Middle frontal gyrus (tissue), 1 donor: Measurements from ENCODE around the gene SLC2A13.
"Not testable (repeated sequence)": the region's sequence is repeated elsewhere in the genome, so short reads cannot be mapped to it uniquely, and the experiment has no call there.

Experiments used
- DNase-seq: peaks from one replicate; pipeline ENCODE4 v3.0.0-alpha.2; 2015; ENCODE audit warnings: low spot score; ENCODE audit errors: extremely low spot score

Gene SLC2A13

DNA sequence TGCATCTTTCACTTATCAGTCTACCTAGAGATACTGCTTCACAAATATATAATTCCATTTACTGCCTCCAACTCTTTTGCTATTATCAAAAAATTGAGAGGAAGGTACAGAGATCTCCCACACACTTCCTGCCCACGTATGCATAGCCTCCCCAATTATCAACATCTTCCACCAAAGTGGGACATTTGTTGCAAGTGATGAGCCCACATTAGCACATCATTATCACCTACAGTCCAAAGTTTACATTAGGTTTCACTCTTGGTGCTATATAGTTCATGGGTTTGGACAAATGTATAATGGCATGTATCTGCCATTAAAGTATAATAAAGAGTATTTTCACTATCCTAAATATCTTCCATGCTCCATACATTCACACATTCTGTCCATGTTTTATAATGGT is 66.3 kb downstream of the SLC2A13 start:
- no peak for DNase-seq

DNA sequence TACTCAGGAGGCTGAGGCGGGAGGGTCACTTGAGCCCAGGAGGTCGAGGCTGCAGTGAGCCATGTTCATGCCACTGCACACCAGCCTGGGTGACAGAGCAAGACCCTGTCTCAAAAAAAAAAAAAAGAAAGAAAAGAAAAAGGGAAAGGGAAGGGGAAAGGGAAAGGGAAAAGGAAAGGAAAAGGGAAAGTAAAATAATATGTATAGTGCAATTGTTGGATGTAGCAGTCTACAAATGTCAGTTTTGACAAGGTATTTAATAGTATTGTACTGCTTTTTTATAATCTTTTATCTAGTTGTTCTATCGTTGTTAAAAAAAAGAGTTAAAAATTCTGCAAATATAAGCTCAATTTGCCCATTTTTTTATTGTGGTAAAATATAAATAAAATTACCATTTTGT is 67.3 kb downstream of the SLC2A13 start:
- no peak for DNase-seq

DNA sequence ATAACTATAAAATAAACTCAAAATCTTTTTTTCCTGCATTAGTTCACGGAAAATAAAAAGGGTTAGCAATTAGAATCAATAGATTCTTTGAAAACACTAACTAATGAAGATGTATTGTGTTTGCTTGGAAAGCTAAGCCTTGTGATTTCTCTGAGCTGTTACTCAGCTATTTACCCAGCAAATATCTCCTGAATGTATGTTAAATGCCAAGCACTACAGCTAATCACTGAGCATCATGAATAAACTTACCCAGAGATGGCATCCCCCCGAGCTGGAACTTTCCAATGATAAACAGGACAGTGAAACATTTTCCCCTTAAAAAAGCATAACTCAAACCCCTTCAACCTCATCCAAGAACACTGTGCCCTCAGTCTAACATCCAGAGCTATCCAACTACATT is 71.2 kb downstream of the SLC2A13 start:
- DNase-seq = no peak

DNA sequence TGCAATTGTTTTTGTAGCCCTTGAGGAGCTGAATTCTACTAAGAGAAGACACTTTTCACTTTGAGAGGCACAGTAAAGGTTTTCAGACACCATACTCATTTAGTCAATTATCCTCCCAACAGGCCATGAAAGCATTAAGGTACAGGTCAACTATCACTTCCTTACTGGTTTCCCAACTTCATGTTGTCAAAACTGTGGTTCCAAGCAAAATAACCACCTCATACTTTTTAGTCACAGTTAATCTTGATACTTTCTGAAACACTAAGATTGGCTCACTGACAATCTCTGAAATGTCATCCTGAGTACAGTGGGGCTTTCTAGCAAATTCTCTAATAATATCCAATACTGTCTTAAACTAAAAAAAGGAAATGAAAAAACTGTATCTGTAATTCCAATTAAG is 71.7 kb downstream of the SLC2A13 start:
- DNase-seq = no peak

DNA sequence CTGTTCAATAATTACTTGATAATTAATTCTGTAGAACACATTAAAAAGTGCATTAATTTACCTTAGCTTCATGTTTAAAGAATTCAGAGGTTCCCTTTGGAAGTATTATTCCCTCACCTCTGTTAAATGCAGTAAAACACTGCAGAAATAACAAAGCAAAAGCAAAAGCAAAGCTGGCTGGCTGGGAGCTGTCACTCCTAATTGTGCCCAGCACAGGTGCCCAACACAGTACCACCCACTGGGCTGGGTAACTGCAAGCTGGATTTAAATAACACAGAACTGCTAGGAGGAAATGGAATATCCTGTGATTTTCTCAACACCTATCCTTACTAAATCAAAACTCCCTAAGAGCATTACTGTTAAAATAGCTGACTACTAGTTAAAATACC is 72.6 kb downstream of the SLC2A13 start:
- DNase-seq = no peak

DNA sequence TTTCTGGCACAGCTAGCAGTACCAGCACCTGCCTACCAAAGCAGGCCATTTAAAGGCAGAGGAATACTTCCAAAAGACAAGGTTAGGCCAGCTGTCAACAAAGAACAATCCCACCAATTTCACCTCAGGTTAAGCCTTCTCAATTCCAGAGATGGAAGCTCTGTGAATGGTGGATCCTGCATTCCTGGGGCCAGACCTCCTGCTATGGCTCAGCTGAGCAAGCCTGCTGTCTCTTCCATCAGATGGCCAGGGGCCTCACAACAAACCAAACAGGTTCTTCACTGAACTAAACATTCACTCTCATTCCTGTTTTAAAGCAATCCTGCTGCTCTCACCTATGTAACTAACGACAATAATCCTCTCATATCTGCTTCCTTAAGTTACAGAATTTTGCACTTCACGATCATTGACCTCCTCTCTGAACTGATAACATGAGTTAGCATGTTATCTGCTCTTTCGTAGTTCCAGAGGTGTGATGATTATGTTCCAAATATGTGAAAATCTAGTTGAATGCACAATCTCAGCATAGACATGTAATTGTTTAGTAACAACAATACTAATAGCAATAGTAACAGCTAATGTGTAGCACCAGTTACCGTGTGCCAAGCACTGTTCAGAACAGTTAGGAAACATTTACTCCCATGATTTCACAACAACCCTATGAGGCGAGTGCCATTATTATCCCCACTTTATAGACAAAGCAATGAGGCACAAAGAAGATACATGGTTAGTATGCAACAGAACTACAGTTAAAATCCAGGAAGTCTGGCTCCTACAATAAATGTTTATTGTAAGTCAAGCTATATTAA is 73.2 kb downstream of the SLC2A13 start:
- DNase-seq = no peak

DNA sequence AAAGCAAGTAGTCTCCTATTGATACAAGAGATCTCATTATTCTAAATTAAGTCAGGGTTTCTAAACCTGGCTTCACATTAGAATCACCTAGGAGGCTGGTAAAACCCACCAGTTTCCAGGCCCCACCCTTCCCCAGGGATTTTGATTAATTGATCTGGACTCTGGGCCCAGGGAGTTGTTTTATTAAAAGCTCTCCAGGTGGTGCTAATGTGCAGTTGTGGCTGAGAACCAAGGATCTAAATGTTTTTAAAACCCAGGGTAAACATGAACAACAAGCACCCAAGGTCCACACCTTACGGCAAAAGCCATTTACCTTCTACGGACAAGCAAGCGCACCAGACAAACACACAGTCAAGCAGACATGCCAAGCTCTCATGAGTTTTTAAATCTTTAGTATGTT is 73.9 kb downstream of the SLC2A13 start:
- no peak for DNase-seq

DNA sequence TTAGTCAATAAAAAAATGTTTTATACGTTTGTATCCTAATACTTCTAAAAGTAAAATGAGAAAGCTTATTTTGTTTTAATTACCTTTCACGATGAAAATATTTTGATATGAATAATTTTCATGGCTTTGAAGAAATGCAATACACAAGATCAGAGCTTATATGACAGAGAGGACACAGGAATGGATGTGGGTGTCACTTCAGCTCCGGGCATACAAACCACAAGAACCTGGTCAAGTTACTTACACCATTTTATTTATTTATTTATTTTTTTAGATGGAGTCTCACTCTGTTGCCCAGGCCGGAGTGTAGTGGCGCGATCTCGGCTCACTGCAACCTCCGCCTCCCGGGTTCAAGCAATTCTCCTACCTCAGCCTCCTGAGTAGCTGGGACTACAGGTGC is 74.9 kb downstream of the SLC2A13 start:
- not testable (repeated sequence) for DNase-seq

DNA sequence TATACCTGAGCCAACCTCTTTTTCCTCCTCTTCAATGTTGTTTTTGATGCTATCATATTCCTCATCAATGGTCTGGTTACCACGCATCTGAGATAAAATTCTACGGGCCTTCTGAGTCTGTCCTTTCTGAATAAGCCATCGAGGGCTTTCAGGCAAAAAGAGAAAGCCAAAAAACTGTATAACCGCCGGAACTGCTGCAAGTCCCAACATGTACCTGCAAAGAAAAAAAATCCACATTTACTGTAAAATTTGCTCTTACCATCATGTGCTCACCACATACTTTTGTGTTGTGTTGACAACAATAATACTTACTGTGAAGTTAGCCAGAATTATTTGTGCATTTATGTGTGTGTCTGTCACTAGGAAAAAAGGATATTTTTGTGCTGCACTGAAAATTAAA is 77.6 kb downstream of the SLC2A13 start:
- DNase-seq = no peak

DNA sequence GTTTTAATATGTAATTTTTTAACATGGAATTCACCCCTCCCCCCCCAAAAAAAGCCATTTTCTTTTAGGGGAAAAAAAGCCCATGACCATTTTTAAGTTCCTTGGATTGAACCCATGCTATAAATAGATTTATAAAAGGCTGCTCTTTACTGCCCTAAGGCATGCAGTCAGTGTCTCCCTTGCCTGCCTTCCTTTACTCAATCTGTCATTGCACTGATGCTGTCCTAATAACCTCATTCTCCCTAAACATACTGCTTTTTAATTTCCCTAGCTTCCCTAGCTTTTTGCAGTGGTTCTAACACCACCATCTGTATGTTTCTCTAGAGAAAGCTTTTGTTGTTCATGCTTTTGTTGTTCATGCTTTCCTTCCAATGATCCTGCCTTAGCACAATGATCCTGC is 83.0 kb downstream of the SLC2A13 start:
- no peak for DNase-seq

DNA sequence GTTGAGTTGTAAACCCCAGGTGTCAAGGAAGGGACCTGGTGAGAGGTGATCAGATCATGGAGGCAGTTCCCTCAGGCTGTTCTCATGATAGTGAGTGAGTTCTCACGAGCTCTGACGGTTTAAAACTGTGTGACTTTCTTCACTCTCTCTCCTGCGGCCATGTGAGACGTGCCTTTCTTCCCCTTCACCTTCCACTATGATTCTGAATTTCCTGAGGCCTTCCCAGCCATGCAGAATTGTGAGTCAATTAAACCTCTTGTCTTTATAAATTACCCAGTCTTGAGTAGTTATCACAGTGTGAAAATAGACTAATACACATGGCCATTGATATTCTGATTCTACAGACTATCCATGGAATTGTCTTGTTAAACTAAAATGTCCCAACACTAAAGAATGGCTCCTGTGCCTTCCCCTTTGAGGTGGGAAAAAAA is 85.6 kb downstream of the SLC2A13 start:
- no peak for DNase-seq

DNA sequence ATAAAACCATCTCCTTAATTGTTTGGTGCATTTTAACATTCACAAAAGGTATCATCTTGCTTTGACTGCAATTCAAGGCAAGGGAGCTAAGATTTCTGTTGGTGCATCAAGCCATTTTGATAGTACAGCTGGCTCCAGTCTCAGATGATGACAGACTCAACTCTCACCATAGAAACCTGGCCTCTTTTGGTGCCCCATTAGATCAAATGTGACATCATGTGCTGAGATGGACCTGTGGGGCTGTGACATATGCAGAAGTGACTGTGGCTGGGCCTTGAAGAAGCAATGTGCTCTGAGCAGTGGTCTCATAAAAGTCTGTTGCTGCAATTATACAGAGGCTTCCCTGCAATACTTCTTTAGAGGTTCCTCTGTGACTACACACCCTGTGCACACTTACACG is 88.4 kb downstream of the SLC2A13 start:
- DNase-seq = no peak

DNA sequence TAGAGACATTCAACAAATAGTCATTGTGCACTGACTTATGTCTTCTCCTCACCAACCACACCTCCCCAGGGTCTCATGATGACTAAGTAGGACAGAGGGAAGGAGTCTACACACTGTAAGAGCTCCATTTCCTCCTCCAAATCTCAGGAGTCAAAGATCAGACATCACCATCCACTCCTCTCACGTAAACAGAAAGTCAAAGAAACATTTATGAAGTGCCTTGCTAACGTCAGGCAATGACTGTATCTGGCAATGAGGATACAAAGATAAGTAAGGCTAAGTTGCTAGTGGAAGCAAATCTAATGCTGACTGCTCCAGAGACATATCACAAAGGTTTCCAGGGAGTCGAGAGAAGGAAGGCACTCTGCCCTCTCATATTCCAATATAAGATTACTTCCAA is 88.9 kb downstream of the SLC2A13 start:
- no peak for DNase-seq

DNA sequence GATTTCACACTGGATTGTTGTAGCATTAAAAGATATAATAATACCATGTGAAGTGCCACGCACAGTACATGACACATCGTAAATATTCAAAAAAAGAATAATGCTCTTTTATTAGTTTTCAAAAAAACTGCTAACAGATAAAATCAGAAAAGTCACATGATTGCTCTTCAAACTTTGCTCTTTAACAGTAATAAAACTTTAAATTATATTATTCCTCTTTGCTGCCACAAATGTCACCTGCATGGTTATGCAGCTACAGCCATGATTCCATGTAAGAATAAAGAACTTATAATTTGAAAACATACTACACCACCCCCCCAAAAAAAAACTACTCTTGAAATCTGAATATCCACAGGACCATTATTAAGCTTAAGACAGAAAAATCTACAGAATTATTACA is 90.0 kb downstream of the SLC2A13 start:
- no peak for DNase-seq

DNA sequence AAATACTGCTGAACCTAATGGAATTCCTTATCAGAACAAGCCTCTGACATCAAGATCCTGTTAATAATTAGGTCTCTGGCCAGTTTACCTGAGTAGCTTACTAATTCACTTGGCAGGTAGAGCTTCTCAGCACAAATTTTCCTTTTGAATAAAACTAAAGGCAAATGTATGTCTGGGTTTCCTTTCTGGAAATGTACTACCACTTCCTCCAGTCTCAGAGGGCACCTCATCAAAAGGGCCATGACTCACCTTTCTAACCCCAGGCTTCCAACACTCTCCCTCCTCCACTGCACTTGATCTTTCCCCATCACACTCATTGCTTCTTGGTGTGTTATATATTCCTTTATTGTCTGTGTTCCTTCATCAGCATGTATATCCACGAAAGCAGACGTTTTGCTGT is 90.5 kb downstream of the SLC2A13 start:
- no peak for DNase-seq

DNA sequence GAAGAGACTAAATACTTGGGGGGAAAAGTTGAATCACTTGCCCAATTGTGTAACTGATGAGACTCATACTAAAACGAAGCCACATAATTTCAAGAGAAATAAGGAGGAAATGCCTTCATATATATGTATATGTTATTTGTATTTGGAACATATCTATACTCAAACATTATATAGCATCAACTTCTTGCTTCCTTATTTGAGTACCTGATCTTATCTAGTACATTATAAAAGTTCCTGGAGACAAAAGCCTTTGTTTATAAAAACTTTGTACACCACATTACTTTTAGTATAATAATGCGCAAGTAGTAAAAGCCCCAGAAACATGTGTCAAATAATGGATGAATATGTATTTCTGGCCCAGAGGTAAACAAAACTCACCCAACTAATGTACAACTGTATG is 92.0 kb downstream of the SLC2A13 start:
- no peak for DNase-seq

DNA sequence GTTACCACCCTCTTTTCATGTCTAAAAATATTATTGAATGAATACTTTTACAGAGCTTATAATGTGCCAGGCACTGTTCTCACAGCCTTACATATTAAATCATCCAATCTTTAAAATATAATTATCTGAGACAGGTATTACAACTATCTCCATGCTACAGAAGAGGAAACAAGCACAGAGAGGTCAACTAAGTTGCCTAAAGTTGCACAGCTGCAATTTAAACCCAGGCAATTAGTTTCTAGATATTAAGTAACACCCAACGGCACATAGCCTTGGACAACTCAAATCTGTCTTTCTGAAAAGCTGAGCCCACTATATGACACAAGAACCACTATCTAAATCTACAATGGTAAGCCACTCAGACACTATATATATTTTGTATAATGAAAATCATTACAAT is 92.6 kb downstream of the SLC2A13 start:
- no peak for DNase-seq

DNA sequence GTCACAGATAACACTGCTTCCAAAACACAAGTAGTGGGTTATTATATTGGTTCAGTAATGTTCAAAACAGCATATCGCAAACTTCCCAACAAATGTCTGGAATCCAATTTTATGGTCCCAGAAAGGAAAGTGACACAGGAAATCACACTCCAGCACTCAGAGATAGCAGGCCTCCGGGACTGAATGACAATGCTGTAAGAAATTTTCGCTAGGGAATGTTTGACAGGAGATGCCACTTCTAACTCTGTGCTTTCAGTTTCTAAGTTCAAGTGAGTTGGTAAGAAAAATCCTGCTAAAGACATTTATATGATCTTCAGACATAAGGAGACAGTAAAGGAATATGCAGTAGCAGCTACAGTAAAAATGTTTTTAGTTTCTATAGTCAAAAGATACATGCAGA is 93.2 kb downstream of the SLC2A13 start:
- DNase-seq = no peak

DNA sequence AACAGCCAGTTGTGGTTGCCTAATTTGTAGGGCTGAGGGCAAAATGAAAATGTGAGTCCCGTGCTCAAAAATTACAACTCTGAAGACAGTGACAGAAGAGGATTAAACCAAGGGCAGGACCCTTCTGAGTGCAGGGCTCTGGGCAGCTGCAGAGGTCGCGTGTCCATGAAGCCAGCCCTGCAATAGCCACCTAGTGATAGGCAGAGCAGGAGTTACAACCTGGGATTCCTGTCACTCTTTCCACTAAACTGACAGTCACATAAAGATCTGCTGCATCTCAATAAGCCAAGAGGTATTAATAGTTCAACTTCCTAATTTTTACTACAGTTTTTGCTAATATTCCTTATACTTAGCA is 94.1 kb downstream of the SLC2A13 start:
- DNase-seq = no peak

DNA sequence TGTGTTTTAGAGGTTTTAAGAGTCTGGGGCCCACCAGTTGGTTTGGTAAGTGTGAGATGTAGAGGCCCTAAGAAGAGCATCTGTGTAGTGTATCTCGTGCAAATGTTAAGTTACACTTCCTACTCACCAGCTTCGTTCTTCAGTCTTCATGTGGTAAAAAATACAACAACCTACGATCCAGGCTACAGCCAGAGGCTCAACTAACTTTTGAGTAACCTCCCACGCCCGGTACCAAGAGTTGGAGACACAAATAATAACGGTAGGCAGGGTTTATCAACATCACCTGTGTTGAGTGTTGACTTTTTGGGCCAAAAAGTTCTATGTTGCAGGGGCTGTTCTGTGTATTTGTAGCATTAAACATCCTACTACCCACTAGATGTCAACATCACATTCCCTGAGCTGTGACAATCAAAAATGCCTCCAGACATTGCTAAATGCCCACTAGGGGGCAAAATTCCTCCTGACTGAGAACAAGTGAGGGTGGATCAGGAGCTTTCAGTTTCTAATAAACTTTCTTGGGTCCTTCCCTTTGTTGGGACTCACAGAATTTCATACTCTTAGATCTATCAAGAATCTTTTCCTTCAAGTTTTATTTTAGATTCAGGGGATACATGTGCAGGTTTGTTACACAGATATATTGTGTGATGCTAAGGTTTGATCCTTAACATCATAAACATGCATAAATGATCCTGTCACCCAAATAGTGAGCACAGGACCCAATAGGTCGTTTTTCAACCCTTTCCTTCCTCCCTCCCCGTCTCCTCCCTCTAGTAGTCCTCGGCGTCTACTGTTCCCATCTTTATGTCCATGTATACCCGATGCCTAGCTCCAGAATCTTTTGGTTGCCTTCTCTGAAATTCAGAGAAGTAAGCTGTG is 94.7 kb downstream of the SLC2A13 start:
- DNase-seq = no peak

DNA sequence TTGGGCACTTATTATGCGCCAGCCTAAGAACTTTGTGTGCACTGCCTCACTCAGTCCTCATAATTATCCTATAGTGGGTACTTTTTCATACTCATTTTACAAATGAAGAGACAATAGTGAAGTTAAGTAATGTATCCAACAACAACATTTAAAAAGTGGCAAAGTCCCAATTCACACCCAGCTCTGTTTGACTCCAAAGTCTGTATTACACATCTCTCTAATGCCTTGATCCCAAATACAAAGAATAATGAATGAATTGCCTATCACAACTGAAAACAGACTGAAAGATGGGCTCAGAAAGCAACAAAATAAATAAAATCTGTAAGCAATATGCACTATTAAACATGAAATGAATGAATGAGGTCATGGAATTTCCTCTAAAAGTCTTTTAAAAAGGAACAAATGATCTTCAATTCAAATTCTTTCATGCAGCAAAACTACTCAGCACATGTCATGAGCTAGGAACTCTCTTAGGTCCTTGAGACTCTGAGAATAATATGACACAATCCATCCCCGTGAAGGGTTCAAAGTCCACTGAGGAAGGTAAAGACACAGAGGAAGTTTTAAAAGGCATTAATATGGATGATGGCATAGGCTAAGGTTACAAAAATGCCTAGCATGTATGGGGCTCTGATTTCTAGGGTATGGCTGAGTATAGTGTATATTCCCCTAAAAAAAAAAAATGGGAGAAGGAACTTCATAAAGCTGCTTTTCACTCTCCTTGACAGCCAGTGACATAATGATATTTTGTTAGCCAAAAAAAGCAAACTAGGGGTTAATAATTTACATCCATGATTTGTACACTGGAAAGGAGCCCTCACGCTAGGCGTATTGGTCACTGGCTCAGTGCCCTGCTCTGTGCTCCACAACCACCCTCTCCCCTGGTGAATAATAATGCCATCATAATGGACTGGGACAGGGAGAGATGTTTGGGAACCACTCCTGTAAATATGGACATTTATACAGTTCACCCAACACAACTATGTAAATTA is 103.4 kb downstream of the SLC2A13 start:
- no peak for DNase-seq

DNA sequence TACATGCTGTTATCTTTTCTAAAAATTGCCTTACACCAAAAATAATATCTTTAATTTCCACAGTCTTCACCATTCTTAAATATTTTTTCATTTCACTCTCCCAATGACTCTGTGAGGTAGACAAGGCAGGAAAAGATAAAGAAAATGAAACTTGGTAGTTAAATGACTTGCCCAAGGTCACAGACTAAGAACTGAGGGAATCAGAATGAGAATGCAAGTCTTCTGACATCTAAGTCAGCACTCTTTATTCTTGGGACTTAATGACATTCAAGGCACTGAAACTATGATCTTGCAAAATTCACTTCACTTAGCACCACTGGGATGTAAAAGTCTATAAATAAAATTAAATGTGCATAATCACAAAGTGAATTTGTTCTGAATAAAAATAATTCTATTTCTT is 104.5 kb downstream of the SLC2A13 start:
- DNase-seq = no peak
